ENCODE measurements around the gene SNAPC2.
"Not testable (repeated sequence)": the region's sequence is repeated elsewhere in the genome, so short reads cannot be mapped to it uniquely, and the experiment has no call there.

SNAPC2 gene

DNA sequence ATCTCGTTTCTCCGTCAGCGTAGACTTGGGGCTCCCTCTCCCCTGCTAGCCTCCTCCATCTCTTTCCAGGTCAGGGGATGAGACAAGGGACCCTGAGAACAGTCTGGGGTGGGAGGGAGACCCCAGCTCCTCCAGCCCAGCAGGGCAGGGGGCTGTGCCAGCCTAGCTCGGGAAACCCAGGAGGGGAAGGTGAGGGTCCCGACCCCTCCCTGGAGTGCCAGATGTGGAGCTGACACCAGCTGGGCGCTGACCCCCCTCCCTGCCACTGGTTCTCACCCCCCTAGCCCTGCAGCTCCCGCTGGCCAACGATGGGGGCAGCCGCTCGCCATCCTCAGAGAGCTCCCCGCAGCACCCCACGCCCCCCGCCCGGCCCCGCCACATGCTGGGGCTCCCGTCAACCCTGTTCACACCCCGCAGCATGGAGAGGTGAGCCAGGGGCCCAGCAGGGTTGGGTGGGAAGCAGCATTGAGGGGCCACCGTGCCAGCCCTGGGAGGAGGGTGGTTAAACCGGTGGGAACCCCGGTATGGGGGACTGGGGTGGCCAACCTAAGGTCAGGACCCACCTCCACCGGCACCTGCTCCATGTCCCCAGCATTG, 10.6 kb upstream of the SNAPC2 start:
- no peak for DNase-seq (ENCODE audit: low spot score)

DNA sequence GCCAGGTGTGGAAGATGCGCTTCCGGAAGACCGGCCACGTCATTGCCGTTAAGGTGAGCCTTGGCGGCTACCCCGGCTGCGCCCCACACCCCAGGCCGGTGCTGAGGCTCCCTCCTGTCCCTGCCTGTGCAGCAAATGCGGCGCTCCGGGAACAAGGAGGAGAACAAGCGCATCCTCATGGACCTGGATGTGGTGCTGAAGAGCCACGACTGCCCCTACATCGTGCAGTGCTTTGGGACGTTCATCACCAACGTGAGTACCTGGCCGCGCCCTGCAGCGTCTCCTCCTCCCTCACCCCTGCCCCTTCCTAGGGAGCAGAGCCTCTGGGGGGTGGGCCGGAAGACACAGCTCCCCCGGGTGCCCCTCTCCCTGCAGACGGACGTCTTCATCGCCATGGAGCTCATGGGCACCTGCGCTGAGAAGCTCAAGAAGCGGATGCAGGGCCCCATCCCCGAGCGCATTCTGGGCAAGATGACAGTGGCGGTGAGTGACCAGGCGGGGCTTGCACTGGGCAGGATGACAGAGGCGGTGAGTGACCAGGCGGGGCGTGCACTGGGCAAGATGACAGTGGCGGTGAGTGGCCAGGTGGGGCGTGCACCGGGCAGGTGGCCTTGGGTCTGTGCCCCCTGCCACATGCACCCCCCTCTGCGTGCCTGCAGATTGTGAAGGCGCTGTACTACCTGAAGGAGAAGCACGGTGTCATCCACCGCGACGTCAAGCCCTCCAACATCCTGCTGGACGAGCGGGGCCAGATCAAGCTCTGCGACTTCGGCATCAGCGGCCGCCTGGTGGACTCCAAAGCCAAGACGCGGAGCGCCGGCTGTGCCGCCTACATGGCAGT, 9.6 kb upstream of the SNAPC2 start:
- no peak for DNase-seq (ENCODE audit: low spot score)

DNA sequence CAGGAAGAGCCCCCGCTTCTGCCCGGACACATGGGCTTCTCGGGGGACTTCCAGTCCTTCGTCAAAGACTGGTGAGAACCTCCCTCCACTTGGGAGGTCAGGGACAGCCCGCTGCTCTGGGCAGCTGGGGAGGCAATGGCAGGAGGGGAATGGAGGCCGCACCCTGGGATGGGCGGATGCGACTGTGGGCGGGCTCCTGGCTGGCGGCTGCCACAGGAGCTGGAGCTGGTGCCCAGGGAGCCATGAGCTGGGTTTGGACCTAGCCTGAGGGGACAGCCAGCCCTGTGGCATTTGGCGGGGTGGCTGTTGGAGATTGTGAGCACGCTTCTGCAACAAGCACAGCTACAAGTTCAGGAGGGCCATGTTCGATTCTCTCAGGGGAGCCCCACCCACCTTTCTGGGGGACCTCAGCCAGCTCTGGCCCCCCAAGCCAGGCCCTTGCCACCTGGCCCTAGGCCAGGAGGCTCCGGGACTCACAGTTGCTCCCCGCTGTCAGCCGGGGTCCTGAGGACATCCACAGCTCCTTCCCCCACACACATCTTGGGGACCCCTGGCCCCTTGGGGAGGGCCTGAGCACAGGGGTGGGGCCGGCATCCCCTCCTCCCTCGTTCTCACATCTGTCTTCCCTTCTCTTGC, 8.5 kb upstream of the SNAPC2 start:
- DNase-seq (ENCODE audit: low spot score): no peak

DNA sequence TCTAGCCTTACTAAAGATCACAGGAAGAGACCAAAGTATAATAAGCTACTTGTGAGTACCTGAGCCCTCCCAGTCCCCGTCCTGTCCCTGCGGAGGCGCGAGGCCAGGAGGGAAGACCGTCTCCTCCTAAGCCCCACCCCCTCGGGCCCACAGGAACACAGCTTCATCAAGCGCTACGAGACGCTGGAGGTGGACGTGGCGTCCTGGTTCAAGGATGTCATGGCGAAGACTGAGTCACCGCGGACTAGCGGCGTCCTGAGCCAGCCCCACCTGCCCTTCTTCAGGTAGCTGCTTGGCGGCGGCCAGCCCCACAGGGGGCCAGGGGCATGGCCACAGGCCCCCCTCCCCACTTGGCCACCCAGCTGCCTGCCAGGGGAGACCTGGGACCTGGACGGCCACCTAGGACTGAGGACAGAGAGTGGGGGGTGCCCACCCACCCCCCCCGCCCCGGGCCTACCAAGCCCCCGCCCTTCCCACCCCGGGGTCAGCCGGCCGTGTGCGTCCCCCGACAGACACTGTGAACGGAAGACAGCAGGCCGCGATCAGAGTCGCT, 7.9 kb upstream of the SNAPC2 start:
- DNase-seq (ENCODE audit: low spot score): no peak

DNA sequence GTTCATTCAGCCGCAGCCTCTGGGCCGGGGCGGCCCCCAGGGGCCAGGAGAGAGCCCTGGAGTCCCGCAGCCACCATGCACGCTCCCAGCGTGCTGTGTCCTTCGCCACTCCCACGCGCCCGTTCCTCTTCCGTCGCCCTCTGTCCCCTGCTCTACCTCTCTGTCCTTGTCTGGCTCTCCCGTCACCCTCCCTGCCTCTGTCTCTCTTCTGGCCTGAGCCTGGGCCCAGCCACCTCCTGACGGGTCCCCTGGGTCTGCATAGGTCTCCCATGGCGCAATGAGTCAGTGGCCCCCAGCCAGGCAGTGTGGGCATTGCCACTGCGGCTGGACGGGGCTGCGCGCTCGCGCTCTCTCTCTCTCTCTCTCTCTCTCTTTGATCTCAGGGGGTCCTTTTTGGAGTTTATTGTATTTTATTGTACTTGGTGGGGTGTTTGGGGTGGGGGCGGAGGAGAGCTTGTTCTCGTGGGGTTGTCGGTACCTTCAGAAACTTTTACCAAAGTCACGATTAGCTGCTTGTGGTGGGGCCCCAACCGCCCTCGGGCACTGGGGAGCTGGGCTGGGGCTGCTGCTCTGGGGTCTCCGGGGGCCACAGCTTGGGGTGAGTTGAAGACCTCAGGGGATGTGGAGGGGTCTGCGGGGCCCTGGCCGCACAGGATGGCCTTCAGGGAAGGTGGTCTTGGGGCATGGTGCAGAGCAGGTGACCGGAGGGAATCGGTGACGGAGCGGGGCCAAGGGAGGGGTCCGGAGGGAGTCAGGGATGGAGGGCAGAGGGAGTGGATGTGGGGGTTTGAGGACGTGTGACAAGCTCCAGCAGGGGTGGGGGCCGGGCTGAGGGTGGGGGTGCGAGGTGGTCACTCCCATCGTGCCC, 7.2 kb upstream of the SNAPC2 start:
- DNase-seq (ENCODE audit: low spot score): no peak

DNA sequence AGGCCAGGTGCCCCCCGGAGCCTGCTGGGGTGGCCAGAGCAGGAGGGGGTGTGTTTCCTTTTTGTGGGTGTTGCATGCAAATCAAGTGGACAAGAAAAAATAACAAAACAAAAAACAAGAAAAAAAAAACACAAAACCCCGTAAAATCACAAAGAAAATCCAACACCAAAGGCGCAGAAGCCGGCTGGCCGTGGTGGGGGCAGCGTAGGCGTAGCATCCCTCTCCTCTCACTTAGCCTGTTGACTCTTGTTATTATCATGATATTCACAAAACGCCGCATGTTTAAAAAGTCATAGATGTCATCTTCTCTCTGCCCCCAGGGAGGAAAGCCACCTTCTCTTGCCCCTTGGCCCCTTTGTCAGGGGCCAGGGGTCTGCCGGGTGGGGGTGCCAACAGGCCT, 6.5 kb upstream of the SNAPC2 start:
- no peak for DNase-seq (ENCODE audit: low spot score)

DNA sequence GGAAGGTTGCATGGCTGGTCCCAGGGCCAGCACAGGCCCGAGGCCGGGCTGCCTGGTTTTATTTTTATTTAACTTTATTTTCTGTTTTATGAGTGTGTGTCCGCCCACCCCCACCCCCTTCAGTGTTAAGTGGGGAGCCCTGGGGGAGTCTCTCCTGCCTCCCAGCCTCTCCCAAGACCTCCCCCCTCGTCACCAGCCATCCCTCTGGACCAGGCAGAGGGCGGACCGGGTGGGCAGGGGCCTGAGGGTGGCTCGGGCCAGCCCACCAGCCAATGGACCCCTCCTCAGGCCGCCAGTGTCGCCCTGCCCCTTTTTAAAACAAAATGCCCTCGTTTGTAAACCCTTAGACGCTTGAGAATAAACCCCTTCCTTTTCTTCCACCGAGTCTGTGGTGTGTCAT, 6.0 kb upstream of the SNAPC2 start:
- DNase-seq (ENCODE audit: low spot score): no peak

DNA sequence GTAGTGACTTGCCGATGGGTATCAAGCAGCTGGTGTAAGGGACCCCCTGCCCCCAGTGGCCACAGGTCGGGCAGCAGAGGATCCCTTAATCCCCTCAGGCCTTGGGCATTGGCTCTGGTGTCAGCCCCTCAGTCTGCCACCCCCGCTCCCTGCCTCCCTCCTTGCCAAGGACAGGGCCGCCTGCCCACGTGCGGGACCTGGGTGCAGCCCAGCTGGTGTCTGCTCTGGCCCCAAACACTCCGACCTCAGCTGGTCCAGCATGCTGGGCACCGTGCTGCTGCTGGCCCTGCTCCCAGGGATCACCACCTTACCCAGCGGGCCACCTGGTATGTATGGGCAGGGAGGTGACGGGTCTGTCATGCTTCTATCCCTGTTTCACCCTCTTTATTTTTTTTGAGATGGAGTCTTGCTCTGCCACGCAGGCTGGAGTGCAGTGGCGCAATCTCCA, 5.5 kb upstream of the SNAPC2 start, which contains the start of gene TGFBR3L:
TSS of gene TGFBR3L (plus strand) at position 233 of the 448 bp plus-strand sequence.
- no peak for DNase-seq (ENCODE audit: low spot score)

DNA sequence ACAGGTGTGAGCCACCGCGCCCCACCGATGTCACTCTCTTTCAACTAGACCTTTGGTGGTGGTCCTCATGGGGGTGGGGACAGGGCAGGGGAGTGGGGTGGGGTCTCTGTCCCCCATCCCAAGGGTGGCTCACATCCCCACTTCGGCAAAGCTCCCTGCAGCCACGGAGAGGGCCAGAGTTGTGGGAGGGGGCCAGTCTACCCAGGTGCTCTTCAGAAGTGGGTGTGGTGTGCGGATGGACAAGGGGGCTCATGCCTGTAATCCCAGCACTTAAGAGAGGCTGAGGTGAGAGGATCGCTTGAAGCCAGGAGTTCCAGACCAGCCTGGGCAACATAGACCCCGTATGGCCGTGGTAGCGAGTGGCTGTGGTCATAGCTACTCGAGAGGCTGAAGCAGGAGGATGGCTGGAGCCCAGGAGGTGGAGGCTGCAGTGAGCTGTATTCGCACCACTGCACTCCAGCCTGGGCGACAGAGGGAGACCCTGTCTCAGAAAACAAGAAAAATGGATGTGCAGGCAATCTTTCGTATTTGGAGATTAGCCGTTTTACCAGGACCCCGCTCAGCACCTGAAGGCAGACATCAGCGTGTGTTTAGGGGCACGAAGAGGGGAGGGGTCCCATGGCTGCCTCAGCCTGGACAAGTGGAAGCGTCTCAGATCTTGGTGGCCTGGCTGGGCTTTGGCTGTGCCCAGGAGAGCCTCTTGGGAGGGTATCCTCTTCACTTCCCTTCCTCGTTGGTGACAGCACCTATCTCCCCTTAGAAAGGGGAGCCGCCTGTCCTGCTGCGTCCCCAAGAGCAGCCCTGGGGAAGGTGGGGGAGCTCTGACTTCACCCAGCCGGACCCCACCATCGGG, 4.7 kb upstream of the SNAPC2 start:
- DNase-seq (ENCODE audit: low spot score): no peak

DNA sequence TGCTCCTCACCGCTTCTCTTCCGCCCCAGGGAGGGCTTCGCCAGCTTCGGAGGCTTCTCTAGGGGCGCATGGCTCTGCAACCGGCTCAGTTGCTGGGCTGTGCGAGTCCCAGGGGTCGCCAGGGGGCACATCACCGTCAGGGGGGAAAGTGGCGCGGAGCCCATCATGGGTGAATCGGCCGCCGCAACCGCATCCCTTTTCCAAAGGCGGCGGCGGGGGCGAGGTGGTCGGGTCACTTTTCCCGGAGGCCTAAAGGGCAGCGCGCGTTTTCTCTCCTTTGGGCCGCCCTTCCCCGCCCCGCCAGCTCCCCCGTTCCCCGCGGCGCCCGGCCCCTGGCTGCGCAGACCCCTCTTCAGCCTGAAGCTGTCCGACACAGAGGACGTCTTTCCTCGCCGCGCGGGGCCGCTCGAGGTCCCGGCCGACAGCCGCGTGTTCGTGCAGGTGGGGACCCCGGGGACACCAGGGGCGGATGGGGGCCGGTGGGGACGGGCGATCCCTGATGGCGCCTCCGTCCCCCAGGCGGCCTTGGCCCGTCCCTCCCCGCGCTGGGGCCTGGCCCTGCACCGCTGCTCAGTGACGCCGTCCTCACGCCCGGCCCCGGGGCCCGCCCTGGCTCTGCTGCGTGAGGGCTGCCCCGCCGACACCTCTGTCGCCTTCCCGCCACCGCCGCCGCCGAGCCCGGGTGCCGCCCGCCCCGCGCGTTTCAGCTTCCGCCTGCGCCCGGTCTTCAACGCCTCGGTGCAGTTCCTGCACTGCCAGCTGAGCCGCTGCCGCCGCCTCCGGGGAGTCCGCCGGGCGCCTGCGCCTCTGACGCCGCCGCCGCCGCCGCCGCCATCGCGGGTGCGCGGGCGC, 3.8 kb upstream of the SNAPC2 start:
- no peak for DNase-seq (ENCODE audit: low spot score)

DNA sequence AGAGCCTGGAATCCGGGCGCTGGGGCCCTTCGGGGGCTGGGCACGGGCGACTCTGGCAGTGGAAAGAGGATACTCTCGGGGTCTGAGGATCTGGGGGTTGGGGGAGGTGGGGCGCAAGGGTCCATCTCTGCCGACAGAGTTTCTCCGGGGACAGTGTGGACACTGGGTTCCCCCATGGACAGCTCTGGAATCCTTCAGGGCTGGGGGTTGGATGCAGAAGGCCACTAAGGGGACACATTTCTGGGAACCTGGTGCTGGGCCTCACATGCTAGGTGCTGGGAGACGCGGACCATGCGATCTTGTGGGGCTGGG, 3.2 kb upstream of the SNAPC2 start:
- no peak for DNase-seq (ENCODE audit: low spot score)

DNA sequence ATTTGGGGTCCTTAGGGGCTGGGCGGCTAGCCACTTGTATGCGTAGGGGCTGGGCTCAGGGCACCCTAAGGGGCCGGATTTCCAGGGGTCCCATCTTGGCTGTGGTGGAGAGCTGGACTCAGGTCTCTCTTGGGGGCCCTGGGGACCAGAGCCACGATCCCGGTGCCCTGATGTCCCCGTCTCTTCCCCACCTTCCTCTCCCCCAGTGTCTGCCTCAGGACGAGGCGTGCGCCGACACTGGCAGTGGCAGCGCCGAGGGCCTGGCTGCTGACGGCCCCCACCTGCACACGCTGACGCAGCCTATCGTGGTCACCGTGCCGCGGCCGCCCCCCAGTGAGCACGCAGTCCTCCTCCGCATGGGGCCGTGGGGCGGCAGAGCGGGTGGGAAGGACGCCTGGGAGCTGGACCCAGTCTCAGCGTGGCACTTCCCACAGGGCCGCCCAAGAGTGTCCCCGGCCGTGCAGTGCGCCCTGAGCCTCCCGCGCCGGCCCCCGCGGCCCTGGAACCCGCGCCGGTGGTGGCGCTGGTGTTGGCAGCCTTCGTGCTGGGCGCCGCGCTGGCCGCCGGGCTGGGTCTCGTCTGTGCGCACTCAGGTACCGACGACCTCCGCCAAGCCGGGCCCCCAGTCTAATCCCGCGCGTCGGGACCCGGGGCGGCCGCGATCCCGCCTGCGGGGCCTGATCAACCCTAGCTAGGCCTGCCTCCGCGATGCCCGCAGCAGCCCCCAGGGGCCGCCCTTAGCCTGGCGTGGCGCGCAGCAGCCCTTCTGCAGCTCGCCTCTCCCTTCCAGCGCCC, 2.7 kb upstream of the SNAPC2 start:
- DNase-seq (ENCODE audit: low spot score): no peak

DNA sequence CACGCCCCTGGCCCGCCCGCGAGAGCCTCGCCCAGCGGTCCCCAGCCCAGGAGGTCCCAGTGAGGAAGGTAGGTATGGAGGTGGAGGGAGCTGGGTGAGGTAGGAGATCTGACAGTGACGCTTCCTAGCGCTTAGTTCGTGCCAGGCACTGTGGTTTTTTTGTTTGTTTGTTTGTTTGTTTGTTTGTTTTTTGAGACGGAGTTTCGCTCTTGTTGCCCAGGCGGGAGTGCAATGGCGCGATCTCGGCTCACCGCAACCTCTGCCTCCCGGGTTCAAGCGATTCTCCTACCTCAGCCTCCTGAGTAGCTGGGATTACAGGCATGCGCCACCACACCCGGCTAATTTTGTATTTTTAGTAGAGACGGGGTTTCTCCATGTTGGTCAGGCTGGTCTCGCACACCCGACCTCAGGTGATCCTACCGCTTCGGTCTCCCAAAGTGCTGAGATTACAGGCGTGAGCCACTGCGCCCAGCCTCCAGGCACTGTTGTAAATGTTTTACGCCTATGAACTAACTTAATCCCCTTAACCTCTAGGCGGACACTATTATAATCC, 2.0 kb upstream of the SNAPC2 start:
- not testable (repeated sequence) for DNase-seq (ENCODE audit: low spot score)

DNA sequence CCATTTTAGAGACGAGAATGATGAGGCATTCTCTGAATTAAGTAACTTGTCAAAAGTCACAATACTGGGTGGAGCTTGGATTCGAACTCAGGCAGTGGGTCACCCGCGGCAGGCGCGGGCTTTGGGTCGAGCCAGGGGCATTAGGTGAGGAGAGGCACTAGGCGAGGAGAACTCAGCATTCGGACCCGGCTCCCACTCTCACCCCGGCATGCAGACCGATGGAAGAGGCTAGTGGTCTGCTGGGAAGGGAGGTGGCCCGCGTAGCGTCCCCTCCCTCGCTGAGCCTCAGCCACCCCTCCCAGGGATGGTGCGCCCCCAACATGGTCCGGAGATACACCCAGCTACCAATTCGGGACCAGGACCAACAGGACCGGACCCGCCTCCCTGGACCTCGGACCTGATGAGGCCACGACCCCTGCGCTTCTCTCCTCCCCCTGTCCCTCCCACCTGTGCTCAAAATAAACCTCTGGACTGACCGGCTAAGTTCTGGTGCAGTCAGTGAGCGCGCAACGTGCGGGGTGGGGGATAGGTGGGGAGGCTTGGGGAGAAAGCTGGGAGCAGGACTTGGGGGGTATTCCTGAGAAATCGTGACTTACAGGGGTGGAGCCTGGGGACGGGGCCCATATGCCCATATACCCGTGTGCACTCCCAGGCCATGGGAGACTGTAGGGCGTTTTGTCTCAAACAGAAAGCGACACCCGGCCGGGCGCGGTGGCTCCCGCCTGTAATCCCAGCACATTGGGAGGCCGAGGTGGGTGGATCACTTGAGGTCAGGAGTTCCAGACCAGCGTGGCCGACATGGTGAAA, 1.3 kb upstream of the SNAPC2 start:
- no peak for DNase-seq (ENCODE audit: low spot score)

DNA sequence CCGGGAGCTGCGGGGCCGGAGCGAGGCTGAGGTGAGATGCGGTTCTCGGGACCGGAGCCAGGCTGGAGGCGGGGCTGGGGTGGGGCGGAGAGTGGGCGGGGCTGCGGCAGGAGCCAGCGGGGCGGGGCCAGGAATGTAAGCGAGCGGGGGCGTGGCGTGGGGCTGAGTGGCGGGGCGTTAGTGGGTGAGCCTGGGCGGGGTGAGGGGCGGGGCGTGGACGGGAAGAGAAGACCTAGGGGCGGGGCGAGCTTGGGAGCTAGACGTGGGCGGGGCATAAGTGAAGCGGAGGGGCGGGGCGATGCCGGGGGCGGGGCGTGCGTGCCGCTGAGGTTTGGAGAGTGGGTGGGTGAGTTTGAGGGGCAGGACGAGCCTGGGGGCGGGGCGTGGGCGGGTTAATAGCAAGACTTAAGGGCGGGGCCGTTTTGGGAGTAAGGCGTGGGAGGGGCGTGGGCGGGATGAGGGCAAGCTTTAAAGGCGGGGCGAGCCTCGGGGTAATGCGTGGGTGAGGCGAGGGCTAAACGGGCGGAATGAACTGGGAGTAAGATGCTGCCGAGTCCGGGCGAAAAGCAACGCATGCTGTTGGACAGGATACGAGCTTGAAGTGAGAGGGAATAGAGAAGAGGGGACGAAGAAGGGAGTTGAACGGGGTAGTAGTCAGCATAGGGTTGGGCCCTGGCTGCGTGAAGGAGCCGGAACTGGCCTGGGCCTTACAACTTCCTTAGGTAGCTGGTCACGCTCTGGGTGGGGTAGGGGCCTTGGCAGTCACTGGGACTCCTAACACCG, 572 bp downstream of the SNAPC2 start:
- peak; percentile 98 for DNase-seq (ENCODE audit: low spot score)

DNA sequence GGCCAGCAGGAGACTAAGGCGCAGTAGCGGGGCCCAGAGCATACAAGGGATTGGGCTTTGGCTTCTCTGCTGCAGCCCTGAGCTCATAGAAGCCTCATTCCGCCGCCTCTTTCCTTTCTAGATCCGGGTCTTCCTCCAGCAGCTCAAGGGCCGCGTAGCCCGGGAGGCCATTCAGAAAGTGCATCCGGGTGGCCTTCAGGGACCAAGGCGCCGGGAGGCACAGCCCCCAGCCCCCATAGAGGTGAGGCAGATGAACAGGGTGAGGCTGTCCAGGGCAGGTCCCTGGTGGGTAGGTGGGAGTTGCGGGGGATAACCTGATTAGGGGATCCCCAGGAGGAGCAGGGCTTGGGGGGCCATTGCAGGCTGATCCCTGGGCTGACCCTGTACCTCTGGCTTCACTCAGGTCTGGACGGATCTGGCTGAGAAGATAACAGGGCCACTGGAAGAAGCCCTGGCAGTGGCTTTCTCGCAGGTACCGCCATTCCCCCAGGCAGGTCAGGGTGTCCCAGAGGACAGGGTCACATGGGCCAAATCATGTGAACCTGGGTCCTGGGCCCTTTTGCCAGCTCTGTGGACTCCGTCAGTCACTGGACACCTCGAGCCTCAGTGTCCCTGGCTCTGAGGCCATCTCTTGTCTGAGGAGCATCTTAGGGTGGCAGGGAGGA, 1.3 kb downstream of the SNAPC2 start:
- DNase-seq (ENCODE audit: low spot score): no peak
